Activated T-helper 1 cell treated with Interleukin-2 at 50 U/mL for 16 hours (primary cell): Measurements from ENCODE around the gene KCNH1.
"Not testable (repeated sequence)": the region's sequence is repeated elsewhere in the genome, so short reads cannot be mapped to it uniquely, and the experiment has no call there.

Experiments
- DNase-seq: peaks from one replicate; pipeline ENCODE4 v3.0.0-alpha.2; 2020; ENCODE audit warnings: low read depth

The KCNH1 gene

DNA sequence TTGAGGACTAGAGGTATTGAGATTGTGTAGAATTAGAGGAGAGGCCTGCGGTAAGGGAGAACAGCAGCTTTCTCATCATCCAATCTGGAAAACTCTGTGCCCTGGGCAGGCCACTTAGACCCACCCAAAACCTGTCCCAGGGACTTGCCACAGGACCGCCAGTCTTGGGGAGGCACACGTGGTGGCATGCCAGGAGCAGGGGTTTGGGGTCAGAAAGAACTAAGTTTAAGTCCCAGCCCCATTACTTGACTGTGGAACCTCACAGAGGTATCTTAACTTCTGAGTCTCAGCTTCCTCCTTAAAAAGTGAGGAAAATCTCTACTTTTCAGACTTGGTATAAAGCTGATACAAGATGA, 448.7 kb downstream of the KCNH1 start:
- DNase-seq: no peak

- no peak for DNase-seq
Observed at GRCh38 chr1:210684466-210685294, 449.3 kb downstream of the KCNH1 start.

DNA sequence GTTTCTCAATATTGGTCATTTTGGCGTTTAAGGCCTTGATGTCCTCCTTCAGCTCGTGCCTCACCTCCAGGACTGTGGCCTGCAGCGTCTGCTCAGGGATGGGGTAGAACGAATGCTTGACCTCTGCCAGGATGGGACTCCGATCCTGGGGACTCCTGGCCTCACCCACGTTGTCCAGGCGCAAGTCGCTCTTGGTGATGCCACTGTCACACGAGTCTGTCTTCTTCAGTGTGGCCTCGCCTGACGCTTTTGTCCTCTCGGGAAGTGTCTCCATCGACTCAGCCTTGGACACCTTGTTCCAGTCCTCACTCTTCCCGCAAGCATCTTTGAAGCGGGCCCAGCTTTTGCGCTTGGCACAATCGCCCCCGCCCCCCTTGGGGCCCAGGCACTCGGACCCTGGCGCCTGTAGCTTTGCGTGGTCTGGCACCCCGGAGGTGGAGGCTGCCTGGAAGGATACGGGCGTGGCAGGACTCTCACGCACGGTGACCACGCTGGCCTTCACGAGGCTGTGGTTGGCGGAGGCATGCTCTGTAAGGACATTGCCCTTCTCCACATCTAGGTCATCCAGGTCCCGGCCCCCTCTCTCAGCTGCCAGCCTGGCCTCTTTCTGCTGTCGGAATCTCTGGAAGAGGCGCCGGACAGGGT, 450.4 kb downstream of the KCNH1 start:
- no peak for DNase-seq

DNA sequence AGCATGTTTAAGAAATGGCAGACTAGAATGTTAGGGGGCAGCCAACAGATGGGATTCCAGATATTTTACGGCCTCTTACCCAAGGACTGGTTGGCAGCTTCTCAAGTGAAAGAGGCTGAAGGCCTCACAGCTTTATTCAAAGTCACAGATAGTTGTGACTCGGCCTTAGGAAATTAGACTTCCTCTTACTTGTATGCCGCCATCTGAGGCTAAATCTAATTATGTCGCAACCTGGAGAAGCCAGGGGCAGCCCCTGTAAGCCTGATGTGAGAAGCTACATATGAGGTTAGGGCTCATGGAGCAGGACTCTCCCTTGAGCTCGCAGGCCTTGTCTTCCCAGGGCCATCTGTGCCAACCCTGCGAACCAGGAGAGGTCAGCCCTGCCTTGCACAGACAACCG, 452.8 kb downstream of the KCNH1 start:
- DNase-seq: no peak

DNA sequence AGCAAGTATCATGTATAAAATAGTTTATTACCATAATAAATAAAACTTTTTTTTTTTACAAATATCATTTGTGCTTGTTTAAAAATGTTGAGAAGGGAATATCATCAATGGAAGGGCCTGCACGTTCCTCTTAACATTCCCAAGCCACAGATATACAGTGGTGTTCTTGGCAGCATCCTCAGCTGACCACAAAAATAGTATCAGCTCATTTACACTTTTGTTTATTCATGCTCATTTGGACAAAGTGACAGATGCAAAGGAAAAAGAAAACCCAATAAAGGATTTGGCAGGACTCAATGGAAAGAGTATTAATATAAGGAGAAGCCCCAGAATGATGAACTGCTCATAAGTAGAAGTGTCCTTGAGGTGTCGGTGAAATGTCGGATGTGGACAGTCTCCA, 455.6 kb downstream of the KCNH1 start:
- DNase-seq: no peak

GRCh38 chr1:210677533-210677932, 456.4 kb downstream of the KCNH1 start:
- no peak for DNase-seq

DNA sequence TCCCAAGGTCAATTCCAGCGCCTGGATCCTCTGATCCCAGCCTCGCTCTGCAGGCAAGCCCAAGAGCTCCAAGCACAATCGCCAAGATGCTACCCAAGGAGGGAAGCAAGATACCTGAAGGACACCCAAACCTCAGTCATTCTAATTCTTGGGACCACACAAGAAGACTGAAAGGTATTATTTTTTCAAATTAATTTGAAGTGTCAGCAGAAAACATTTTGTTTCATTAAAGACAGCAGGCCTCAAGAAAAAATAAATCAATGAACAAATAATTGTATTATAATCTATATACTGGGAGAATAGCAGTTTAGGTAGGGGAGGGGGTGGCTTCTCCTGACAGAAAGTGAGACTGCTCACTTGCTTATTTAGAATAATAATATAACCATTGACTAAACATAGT, 457.4 kb downstream of the KCNH1 start:
- no peak for DNase-seq

DNA sequence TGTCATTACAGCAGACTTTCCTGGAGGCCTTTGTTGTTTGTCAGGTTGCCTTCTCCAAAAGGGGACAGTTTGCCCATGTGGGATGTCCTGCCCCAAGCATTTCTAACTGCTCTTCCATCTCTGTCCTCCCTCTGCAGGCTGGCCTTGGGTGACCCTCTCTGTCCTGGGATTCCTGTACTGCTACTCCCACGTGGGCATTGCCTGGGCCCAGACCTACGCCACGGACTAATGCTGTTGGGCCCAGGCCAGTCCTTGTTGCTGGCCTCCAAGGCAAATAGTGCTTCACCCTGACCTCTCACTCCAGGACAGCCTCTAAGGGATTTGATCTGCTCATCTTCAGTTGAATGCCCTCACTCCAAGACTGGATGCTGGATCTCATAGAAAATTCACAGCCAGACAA, 459.8 kb downstream of the KCNH1 start:
- DNase-seq: no peak

DNA sequence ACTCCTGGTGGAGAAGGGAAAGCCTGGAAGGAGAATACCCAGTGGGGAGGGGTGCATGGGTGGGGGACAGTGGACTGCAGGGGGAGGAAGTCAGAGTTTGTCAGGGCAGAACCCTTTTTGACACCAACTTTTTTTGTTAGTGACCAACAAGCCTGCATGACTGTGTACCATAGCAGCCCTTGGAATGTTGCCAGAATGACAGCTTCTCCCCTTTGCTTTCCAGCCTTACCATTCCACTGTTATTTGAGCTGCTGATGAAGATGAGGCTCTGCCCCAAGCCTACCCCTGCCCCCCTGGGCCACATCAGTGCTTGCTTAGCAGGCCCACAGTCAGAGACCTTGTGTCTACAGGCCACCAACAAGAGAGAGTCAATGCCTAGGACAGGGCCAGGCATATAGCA, 464.0 kb downstream of the KCNH1 start:
- DNase-seq: no peak

- no peak for DNase-seq
Observed at GRCh38 chr1:210663730-210664573, 470.0 kb downstream of the KCNH1 start.

- DNase-seq: no peak
Observed at GRCh38 chr1:210662291-210663050, 471.5 kb downstream of the KCNH1 start.

DNA sequence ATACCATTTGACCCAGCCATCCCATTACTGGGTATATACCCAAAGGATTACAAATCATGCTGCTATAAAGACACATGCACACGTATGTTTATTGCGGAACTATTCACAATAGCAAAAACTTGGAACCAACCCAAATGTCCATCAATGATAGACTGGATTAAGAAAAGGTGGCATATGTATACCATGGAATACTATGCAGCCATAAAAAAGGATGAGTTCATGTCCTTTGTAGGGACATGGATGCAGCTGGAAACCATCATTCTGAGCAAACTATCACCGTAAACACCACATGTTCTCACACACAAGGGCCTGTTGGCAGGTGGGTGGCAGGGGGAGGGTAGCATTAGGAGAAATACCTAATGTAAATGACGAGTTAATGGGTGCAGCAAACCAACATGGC, 472.4 kb downstream of the KCNH1 start:
- not testable (repeated sequence) for DNase-seq

DNA sequence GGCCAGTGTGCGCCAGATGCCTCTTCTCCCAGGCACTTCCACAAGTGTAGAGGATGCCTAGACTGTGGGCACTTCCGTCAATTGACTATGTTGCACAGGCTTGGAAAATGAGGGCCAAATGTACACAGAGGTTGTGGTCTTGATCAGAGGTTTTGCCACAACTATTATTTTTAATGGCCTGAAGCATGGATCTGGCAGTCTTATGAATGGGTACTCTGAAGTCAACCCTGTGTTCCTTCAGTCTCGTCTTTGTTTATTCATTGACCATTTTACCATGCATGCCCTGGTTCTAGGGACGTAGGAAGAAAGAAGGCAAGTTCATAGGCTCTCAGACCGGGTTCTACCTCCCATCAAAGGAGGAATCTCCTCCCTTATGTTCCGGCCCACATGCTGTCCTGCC, 476.1 kb downstream of the KCNH1 start:
- DNase-seq: no peak

GRCh38 chr1:210655511-210655910, 478.4 kb downstream of the KCNH1 start:
- DNase-seq: no peak

- DNase-seq: no peak
Observed at GRCh38 chr1:210654176-210654981, 479.6 kb downstream of the KCNH1 start.

DNA sequence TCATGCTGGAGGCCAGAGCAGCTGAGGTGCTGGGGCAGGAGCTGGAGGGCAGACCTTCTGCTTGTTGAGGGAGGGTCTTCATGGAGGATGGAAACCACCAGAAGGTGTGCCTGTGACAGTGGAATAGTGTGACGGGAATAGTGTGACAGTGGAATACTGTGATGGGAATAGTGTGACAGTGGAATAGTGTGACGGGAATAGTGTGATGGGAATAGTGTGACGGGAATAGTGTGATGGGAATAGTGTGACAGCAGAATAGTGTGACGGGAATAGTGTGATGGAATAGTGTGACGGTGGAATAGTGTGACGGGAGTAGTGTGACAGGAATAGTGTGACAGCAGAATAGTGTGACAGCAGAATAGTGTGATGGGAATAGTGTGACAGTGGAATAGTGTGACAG, 480.2 kb downstream of the KCNH1 start:
- DNase-seq: no peak

DNA sequence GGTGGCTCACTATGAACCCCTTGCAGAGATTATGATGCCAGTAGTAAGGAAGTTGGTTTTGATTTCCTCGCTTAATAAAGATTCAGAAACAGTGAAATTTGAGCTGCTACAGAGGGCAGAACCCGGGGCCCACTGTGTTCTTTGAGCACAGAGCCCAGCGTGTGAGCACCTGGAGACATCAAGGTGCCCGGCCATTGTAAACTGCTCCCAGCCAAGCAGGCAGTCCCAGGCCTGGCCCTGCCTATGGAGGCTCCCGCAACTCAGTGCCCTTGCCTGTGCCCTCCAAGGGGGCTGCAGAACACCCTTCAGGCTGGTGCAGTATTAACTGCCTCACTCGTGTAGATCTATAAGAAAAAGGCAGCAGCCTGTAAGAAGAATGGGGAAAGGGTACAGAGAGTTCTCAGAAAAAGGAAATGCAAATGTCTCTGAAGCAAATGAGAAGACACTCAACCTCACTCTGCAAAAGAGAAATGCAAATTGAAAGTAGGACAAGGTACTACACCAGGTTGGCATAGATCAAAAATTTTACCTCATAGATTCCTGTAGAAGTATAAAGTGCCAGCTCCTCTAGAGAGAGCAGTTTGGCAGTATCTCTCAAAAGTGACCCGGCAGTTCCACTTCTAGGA, 481.5 kb downstream of the KCNH1 start:
- no peak for DNase-seq

DNA sequence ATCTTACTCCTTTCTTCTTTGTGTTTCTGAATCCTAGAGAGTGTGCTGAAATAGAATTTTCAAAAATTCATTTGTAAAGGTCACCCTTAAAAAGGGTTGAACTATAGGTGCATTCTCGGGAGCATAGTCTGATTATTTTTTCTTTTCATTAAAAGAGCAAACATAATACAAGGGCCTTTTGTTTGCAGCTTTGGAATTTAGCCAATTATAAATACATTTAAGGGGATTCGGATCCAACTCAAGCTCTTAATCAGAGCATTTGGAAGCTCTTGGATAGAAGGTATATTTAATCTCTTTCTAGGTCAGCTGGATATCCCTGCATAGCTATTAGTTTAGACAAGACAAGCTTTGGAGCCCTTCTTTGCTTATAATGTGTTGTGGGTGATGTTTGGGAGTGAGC, 483.5 kb downstream of the KCNH1 start:
- no peak for DNase-seq

GRCh38 chr1:210648588-210649269, 485.2 kb downstream of the KCNH1 start:
- DNase-seq: no peak
